ENCODE data around the gene ITGB3.

The ITGB3 gene

GRCh38 chr17:47253541-47254402, at the start of gene ITGB3:
Gene ITGB3 (plus strand): TSS chr17:47253827. CDS start chr17:47253862, 35 bp downstream.
- peak within 1 kb of the TSS; percentile 55 for H3K4me3 ChIP-seq (replicated peaks; ENCODE audit: low read depth, low read length)
- DNase-seq (ENCODE audit: extremely low read depth, low read depth): no peak
- TF ChIP-seq CTCF (IDR thresholded peaks at IDR 0.05; ENCODE audit: low read depth, low read length, missing control alignments): no peak

- TF ChIP-seq CTCF (IDR thresholded peaks at IDR 0.05; ENCODE audit: low read depth, low read length, missing control alignments): no peak
- H3K4me3 ChIP-seq (replicated peaks; ENCODE audit: low read depth, low read length): no peak overlapping the region
- no peak for DNase-seq (ENCODE audit: extremely low read depth, low read depth)
Observed at GRCh38 chr17:47203984-47204721, 49.5 kb upstream of the ITGB3 start.

- no peak overlapping the region for H3K4me3 ChIP-seq (replicated peaks; ENCODE audit: low read depth, low read length)
- TF ChIP-seq CTCF (IDR thresholded peaks at IDR 0.05; ENCODE audit: low read depth, low read length, missing control alignments): no peak
- no peak for DNase-seq (ENCODE audit: extremely low read depth, low read depth)
Observed at GRCh38 chr17:47204722-47205418, 48.8 kb upstream of the ITGB3 start.

- H3K4me3 ChIP-seq (replicated peaks; ENCODE audit: low read depth, low read length): no peak overlapping the region
- no peak for DNase-seq (ENCODE audit: extremely low read depth, low read depth)
- no peak for TF ChIP-seq CTCF (IDR thresholded peaks at IDR 0.05; ENCODE audit: low read depth, low read length, missing control alignments)
Observed at GRCh38 chr17:47205419-47205963, 48.1 kb upstream of the ITGB3 start.

- no peak overlapping the region for H3K4me3 ChIP-seq (replicated peaks; ENCODE audit: low read depth, low read length)
- no peak for DNase-seq (ENCODE audit: extremely low read depth, low read depth)
- TF ChIP-seq CTCF (IDR thresholded peaks at IDR 0.05; ENCODE audit: low read depth, low read length, missing control alignments): no peak
Observed at GRCh38 chr17:47207143-47208067, 46.2 kb upstream of the ITGB3 start.

All from HFF-Myc (cell line).